Breast epithelium (tissue), 4 donors: Measurements from ENCODE around the gene BRPF3. TPM values are rescaled to one million over a fixed set of nuclear protein-coding genes. Genes with fewer than 3 reads are reported as not detected.

Experiments
- DNase-seq, 2 donors: peaks; one replicate each; pipeline ENCODE4 v3.0.0-alpha.2; 2019; ENCODE audit warnings: low spot score in 2 of 2
- H3K27ac ChIP-seq, 2 donors: fragments of 200-600 bp; sonication (generic) in 1 of 2; one replicate each; pipeline ENCODE4 v1.5.1; 2016 to 2019; ENCODE audit warnings: mild to moderate bottlenecking in 1 of 2
- H3K27me3 ChIP-seq, 2 donors: fragments of 200-600 bp; sonication (generic) in 1 of 2; one replicate each; pipeline versions ENCODE4 v1.5.1 to v1.6.0; 2017 to 2019; ENCODE audit warnings: control low read depth in 1 of 2, mild to moderate bottlenecking in 1 of 2
- H3K36me3 ChIP-seq: fragments of 200-600 bp; one replicate; pipeline ENCODE4 v1.5.1; 2019
- H3K4me1 ChIP-seq, 2 donors: fragments of 200-600 bp; sonication (generic); one replicate each; pipeline ENCODE4 v1.5.1; 2016 to 2019; ENCODE audit warnings: control low read depth in 1 of 2
- H3K4me3 ChIP-seq, 3 donors: fragments of 200-600 bp; sonication (generic); 1 replicate in 2 of 3; 2 replicates in 1 of 3; pipeline ENCODE4 v1.5.1; 2016 to 2019; ENCODE audit warnings: mild to moderate bottlenecking in 3 of 3, moderate library complexity in 2 of 3
- H3K9me3 ChIP-seq, 2 donors: fragments of 200-600 bp; sonication (generic) in 1 of 2; one replicate each; pipeline ENCODE4 v1.5.1; 2016 to 2019; ENCODE audit warnings: control low read depth in 1 of 2
- POLR2A ChIP-seq: fragments of 450-650 bp; IDR thresholded peaks from one replicate; pipeline ENCODE4 v1.6.1; 2016; ENCODE audit warnings: antibody characterized with exemption, mild to moderate bottlenecking, moderate library complexity
- POLR2AphosphoS5 ChIP-seq, 3 donors: sonication (generic); formaldehyde crosslinking; IDR thresholded peaks; one replicate each; pipeline ENCODE4 v1.6.1; 2017; ENCODE audit warnings: antibody characterized with exemption in 3 of 3
- intact Hi-C: fragments of 100-400 bp; cut with DNase I; formaldehyde crosslinking; loops from one replicate; pipeline ENCODE4 v1.15.1; 2023; ENCODE audit warnings: low total_unique reads
- total RNA-seq, 3 donors: library from RNA; depleted of rRNA; stranded (reverse); fragments of >200 nt; gene quantifications; one replicate each; pipeline ENCODE4 v1.1.0, GENCODE V29; 2016
- TF ChIP-seq, protein P1 (sequence below), 3 donors: fragments of 450-650 bp; IDR thresholded peaks; one replicate each; pipeline ENCODE4 v1.5.1; 2016 to 2017; ENCODE audit warnings: antibody characterized with exemption in 3 of 3, mild to moderate bottlenecking in 3 of 3, moderate library complexity in 3 of 3

Gene BRPF3
- total RNA-seq, 3 donors from 2014 or later, result 18.9 to 26.5 (median 25.8) TPM

DNA sequence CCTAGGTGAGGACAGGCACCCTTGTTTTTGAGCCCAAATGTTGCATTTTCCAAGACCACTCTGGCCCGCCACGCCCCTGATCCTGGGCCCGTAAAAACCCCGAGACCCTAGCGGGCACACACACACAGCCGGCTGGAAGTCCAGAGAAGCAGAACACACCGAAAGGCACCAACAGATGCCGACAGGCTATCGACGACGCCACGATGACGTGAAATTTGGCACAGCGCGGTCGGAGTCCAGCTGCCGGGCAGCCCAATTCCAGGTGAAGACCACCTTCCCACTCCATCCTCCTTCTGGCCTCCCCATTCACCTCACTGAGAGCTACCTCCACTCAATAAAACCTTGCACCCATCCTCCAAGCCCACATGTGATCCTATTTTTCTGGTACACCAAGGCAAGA is 39.3 kb downstream of the BRPF3 start:
- H3K36me3 ChIP-seq, result no peaks in the 10 kb centered on the region
- H3K4me1 ChIP-seq, result no peaks in the 10 kb centered on the region
- H3K27me3 ChIP-seq, result no peaks in the 10 kb centered on the region
- H3K27ac ChIP-seq, result no peak overlapping the region
- intact Hi-C loops, result no loop called here
- H3K4me3 ChIP-seq, result no peak overlapping the region
- no peak for TF ChIP-seq POLR2A
- H3K9me3 ChIP-seq, result no peaks in the 10 kb centered on the region
- DNase-seq, result no peak

DNA sequence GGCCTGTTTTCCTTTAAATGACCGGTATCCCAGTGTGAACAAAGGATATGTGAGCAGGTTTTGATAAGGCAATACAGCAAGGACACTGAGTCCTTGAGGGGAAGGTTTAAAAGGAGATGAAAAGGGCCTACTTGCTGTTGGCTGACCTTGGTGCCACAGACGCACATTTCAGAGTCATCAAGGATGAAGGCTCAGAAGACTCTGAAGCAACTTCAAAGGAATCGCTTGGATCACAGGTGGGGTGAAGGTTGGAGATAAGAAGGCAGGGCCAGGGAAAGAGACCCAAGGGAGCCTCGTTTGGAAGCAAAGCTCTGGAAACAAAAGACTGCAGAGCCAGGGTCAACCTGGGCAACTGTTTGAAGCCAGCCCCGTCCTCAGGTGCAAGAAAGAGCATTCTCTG is 43.2 kb downstream of the BRPF3 start:
- Histone ChIP-seq H3K9me3 (no peaks in the 10 kb centered on the region), H3K27me3 (no peaks in the 10 kb centered on the region), H3K4me3 (no peak overlapping the region), H3K4me1 (no peaks in the 10 kb centered on the region), H3K27ac (no peak overlapping the region), H3K36me3 (no peaks in the 10 kb centered on the region)
- intact Hi-C loops, result no loop called here
- TF ChIP-seq, protein P1, sequence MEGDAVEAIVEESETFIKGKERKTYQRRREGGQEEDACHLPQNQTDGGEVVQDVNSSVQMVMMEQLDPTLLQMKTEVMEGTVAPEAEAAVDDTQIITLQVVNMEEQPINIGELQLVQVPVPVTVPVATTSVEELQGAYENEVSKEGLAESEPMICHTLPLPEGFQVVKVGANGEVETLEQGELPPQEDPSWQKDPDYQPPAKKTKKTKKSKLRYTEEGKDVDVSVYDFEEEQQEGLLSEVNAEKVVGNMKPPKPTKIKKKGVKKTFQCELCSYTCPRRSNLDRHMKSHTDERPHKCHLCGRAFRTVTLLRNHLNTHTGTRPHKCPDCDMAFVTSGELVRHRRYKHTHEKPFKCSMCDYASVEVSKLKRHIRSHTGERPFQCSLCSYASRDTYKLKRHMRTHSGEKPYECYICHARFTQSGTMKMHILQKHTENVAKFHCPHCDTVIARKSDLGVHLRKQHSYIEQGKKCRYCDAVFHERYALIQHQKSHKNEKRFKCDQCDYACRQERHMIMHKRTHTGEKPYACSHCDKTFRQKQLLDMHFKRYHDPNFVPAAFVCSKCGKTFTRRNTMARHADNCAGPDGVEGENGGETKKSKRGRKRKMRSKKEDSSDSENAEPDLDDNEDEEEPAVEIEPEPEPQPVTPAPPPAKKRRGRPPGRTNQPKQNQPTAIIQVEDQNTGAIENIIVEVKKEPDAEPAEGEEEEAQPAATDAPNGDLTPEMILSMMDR (IDR thresholded peaks at IDR 0.05), result no peak
- no peak for TF ChIP-seq POLR2A
- TF ChIP-seq POLR2AphosphoS5 (IDR thresholded peaks at IDR 0.05), result no peak
- DNase-seq, result no peak

DNA sequence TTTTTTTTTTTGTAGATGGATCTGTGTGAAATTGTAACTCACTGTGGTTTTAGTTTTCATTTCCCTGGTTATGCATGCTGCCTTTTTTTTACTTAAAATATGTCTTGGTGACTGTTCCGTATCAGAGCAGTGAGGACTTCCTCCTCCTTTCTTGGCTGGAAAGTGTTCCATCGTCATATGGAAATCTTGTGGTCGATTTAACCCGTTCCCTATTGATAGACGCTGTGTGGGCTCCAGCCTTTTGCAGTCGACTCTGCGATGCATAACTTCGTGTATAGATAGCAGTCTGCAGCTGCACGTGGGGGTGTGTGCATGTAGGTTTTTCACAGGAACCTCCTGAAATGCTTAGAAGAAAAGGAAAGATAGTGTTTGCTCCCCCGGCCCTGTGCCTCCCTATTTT is 45.2 kb downstream of the BRPF3 start:
- intact Hi-C loops, result no loop called here
- TF ChIP-seq POLR2A (no peak), POLR2AphosphoS5 (IDR thresholded peaks at IDR 0.05) (no peak)
- TF ChIP-seq, protein P1 (IDR thresholded peaks at IDR 0.05), result no peak

DNA sequence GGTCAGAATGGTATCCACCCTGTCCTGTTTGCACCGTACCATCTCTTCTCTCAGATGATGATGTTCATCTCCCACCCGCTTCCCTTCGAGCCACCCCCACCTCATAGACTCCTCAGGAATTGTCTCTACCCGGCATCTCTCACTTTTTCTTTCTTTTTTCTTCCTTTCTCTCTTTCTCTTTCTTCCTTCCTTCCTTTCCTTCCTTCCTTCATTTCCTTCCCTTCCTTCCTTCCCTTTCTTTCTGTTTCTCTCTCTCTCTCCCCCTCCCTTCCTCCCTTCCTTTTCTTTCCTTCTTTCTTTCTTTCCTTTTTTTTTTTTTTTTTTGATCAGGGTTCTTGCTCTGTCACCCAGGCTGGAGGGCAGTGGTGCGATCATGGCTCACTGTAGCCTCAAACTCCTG is 45.6 kb downstream of the BRPF3 start:
- intact Hi-C loops, result no loop called here
- no peaks in the 10 kb centered on the region for H3K4me1 ChIP-seq
- H3K9me3 ChIP-seq, result no peaks in the 10 kb centered on the region
- no peaks in the 10 kb centered on the region for H3K36me3 ChIP-seq
- H3K27ac ChIP-seq, result no peak overlapping the region
- no peak for TF ChIP-seq POLR2AphosphoS5 (IDR thresholded peaks at IDR 0.05)
- H3K4me3 ChIP-seq, result no peak overlapping the region
- no peak for DNase-seq
- no peaks in the 10 kb centered on the region for H3K27me3 ChIP-seq

More for the DNA sequence above, 45.2 kb downstream of the BRPF3 start:
- no peak overlapping the region for H3K4me3 ChIP-seq
- H3K4me1 ChIP-seq, result no peaks in the 10 kb centered on the region
- no peaks in the 10 kb centered on the region for H3K9me3 ChIP-seq
- H3K27me3 ChIP-seq, result no peaks in the 10 kb centered on the region
- H3K36me3 ChIP-seq, result no peaks in the 10 kb centered on the region
- no peak overlapping the region for H3K27ac ChIP-seq
- DNase-seq, result no peak

DNA sequence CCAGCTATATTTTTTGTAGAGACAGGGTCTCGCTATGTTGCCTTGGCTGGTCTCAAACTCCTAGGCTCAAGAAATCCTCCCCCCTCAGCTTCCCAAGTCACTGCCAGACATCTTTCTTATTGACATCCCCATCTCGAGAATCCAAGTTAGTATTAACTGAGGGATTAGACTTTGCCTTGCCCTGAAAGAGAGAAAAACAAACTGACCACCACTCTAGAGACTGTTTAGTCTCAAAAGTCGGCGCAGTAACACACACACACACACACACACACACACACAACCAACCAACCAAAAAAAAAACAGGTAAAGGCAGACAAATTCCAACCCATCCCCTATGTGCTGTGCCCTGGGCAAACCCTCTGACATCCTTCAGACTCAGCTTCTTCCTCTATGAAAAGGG is 46.1 kb downstream of the BRPF3 start:
- Histone ChIP-seq H3K4me1 (no peaks in the 10 kb centered on the region), H3K27ac (no peak overlapping the region), H3K27me3 (no peaks in the 10 kb centered on the region), H3K36me3 (no peaks in the 10 kb centered on the region), H3K9me3 (no peaks in the 10 kb centered on the region), H3K4me3 (no peak overlapping the region)
- intact Hi-C loops, result no loop called here
- no peak for TF ChIP-seq POLR2AphosphoS5 (IDR thresholded peaks at IDR 0.05)
- TF ChIP-seq, protein P1 (IDR thresholded peaks at IDR 0.05), result no peak
- no peak for TF ChIP-seq POLR2A
- no peak for DNase-seq

DNA sequence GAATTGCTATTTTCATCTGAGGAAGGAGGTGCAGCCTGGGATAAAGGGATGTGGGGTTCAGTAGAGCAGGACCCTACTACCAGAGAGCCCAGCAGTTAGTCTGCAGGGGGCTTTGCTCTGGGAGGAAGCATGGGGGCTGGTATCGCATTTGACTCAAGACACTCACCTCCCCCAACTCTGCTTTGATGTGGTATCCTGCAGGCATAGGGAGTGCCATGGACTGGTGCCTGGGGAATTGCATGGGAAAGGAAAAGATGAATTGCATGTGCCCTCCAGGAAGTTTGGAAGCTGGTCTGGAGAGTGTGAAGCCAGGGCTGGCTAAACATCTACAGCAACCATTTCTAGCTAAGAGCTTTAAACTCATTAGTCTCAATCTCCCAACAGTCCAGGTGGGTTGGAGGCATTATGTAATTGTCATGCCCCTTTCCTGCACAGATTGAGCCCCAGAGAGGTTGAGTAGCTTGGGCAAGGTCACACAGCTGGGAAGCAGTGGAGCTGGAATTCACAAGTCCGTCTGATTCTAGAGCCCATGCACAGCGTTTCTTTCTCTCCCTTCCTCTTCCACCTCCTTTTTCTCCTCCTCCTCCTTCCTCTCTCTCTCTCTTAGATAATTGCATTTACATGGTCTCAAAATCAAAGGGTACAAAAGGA is 47.1 kb downstream of the BRPF3 start:
- H3K27ac ChIP-seq, result no peak overlapping the region
- no peaks in the 10 kb centered on the region for H3K36me3 ChIP-seq
- no peaks in the 10 kb centered on the region for H3K4me1 ChIP-seq
- H3K9me3 ChIP-seq, result no peaks in the 10 kb centered on the region
- no peak for DNase-seq
- intact Hi-C loops, result no loop called here
- no peak overlapping the region for H3K4me3 ChIP-seq
- no peaks in the 10 kb centered on the region for H3K27me3 ChIP-seq
- TF ChIP-seq POLR2A, result no peak
- no peak for TF ChIP-seq POLR2AphosphoS5 (IDR thresholded peaks at IDR 0.05)
- TF ChIP-seq, protein P1 (IDR thresholded peaks at IDR 0.05), result no peak
